ENCODE results near the gene AIG1. TPM values are rescaled to one million over a fixed set of nuclear protein-coding genes. Genes with fewer than 3 reads are reported as not detected.
A peak's percentile ranks its signal among the peaks of the same experiment; 100 is the strongest.

AIG1 gene
- total and polyA plus RNA-seq, 2 experiments from 2014 or later = 92.8 to 102 TPM

DNA sequence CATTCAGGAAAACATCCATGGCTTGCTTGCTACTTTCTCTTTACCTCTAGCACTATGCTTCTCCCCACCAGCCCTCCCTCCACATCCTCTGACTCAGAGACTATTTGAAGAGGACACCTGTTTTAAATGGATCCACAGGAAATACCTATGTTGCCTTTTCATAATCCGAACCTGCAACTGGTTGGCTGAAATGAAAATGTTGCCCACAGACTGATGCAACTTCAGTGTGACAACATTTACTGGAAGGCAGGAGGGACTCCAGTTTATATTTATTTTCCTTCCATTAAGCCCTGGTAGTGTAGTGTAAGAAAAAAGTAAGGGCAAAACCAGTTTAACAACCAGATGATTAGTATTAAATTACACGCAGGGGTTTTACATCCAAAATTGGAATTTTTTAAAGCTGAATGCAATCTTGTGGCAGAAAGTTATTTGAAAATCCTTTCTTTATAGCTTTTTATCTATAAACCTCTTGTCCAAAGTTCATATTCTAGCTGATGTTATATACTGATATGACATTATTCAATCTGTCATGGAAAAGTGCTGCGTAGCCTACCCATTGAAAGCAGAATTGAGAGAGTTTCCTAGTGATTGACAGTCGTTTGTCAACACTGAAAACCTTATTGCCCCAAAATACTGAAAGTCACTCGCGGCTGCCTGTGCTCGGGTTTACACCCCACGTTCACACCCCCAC lies 881 bp upstream of the AIG1 start:
- H3K4me3 ChIP-seq = peak overlapping the region; percentile 82
- H3K4me1 ChIP-seq (ENCODE audit: insufficient read depth) = peaks cover 25% of the 10 kb centered on the region
- peaks cover 16% of the 10 kb centered on the region for H3K79me2 ChIP-seq
- H3K27me3 ChIP-seq = no peaks in the 10 kb centered on the region
- no peaks in the 10 kb centered on the region for H3K36me3 ChIP-seq (replicated peaks; ENCODE audit: insufficient read depth, low read depth)
- peak overlapping the region; percentile 86 for H2AFZ ChIP-seq
- no peaks in the 10 kb centered on the region for H3K9me2 ChIP-seq (replicated peaks; ENCODE audit: insufficient read depth)
- TF ChIP-seq, protein P1, sequence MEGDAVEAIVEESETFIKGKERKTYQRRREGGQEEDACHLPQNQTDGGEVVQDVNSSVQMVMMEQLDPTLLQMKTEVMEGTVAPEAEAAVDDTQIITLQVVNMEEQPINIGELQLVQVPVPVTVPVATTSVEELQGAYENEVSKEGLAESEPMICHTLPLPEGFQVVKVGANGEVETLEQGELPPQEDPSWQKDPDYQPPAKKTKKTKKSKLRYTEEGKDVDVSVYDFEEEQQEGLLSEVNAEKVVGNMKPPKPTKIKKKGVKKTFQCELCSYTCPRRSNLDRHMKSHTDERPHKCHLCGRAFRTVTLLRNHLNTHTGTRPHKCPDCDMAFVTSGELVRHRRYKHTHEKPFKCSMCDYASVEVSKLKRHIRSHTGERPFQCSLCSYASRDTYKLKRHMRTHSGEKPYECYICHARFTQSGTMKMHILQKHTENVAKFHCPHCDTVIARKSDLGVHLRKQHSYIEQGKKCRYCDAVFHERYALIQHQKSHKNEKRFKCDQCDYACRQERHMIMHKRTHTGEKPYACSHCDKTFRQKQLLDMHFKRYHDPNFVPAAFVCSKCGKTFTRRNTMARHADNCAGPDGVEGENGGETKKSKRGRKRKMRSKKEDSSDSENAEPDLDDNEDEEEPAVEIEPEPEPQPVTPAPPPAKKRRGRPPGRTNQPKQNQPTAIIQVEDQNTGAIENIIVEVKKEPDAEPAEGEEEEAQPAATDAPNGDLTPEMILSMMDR (IDR thresholded peaks at IDR 0.05; ENCODE audit: poor library complexity) = no peak
- no peak for TF ChIP-seq EZH2 (IDR thresholded peaks at IDR 0.05; ENCODE audit: borderline replicate concordance)
- TF ChIP-seq EZH2phosphoT487 (IDR thresholded peaks at IDR 0.05; ENCODE audit: low read depth, severe bottlenecking, unreplicated experiment) = no peak
- no peaks in the 10 kb centered on the region for H3K9me3 ChIP-seq (ENCODE audit: low read depth)
- H4K20me1 ChIP-seq (ENCODE audit: insufficient read depth, poor library complexity, severe bottlenecking) = no peaks in the 10 kb centered on the region
- peak overlapping the region; percentile 99 for H3K27ac ChIP-seq
- peak overlapping the region; percentile 68 for H3K4me2 ChIP-seq
- DNase-seq (ENCODE audit: low spot score) = peak; percentile 72
- 6% methylated on average over 8 of the region's 8 CpGs for WGBS (ENCODE audit: low lambda C conversion rate, missing lambda C conversion rate)

DNA sequence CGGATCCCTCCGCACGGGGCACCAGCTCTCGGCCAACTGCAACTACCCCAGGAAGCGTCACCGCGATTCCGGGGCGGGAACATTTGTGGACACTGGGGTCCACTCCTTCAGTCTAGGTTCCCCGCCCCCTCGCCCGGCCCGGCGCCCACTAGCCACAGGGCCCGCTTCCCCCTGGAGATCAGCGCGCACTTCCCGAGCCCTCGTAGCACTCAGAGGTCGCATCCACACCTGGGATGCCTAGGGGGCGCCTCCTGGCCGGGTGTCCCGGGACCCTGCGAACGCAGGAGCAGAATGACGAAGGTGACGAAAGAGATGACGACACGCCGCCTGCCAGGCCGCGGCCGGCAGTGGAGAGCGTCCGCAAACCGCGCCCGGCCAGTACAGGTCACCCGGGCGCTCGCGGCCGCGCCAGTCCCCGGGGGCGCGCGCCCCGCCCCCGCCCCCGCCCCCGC lies 309 bp upstream of the AIG1 start:
- Histone ChIP-seq H4K20me1 (ENCODE audit: insufficient read depth, poor library complexity, severe bottlenecking) (no peaks in the 10 kb centered on the region), H3K4me1 (ENCODE audit: insufficient read depth) (peaks cover 30% of the 10 kb centered on the region), H3K9me3 (ENCODE audit: low read depth) (no peaks in the 10 kb centered on the region), H2AFZ (peak overlapping the region; percentile 86), H3K27ac (peak overlapping the region; percentile 99), H3K36me3 (replicated peaks; ENCODE audit: insufficient read depth, low read depth) (no peaks in the 10 kb centered on the region), H3K27me3 (no peaks in the 10 kb centered on the region), H3K9me2 (replicated peaks; ENCODE audit: insufficient read depth) (no peaks in the 10 kb centered on the region), H3K4me3 (peak overlapping the region; percentile 82), H3K79me2 (peaks cover 16% of the 10 kb centered on the region), H3K4me2 (peak overlapping the region; percentile 68)
- WGBS (ENCODE audit: low lambda C conversion rate, missing lambda C conversion rate) = 0% methylated on average over 33 of the region's 52 CpGs
- TF ChIP-seq, protein P1 (IDR thresholded peaks at IDR 0.05; ENCODE audit: poor library complexity) = peak; percentile 35
- no peak for TF ChIP-seq EZH2 (IDR thresholded peaks at IDR 0.05; ENCODE audit: borderline replicate concordance)
- TF ChIP-seq EZH2phosphoT487 (IDR thresholded peaks at IDR 0.05; ENCODE audit: low read depth, severe bottlenecking, unreplicated experiment) = no peak
- peak; percentile 94 for DNase-seq (ENCODE audit: low spot score)

DNA sequence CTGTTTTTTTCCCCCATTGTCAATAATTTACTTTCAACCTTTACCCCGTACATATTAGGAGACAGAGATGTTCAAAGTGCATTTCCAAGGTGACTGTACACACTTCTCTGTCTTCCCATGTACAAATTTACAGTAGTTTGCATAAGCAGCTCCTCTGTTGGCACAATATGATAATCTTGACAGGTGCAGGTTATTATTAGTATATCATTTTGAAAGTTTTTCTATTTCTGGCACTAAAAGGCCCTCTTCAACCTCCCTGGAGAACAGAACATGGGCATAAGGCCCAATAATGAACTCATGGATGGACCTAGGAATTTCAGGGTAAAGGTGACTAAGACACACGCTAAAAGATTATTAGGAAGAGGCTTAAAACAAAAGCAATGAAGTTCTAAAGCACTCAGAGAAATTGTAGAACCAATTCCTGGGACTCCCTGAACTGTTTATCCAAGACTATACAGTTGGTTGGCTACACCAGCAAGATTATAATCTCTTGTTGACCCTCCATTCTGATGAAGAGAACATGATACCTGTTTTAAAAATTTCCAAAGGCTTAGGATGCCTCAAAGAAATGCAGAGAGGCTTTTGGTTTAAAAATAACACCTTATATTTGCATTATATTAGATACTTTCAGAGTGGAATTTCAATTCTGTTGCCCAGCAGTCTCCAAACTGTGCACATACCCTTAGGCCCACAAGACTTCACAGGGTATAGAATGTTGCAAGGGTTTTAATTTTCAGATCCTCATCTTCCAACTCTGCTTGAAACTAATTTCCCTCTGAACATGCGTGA lies 1.1 kb downstream of the AIG1 start:
- peaks cover 28% of the 10 kb centered on the region for H3K79me2 ChIP-seq
- 47% methylated on average over 3 of the region's 3 CpGs for WGBS (ENCODE audit: low lambda C conversion rate, missing lambda C conversion rate)

More for the DNA sequence above, 1.1 kb downstream of the AIG1 start:
- no peak for TF ChIP-seq EZH2 (IDR thresholded peaks at IDR 0.05; ENCODE audit: borderline replicate concordance)
- TF ChIP-seq, protein P1 (IDR thresholded peaks at IDR 0.05; ENCODE audit: poor library complexity) = no peak
- TF ChIP-seq EZH2phosphoT487 (IDR thresholded peaks at IDR 0.05; ENCODE audit: low read depth, severe bottlenecking, unreplicated experiment) = no peak
- peaks cover 30% of the 10 kb centered on the region for H3K4me1 ChIP-seq (ENCODE audit: insufficient read depth)
- H3K9me3 ChIP-seq (ENCODE audit: low read depth) = no peaks in the 10 kb centered on the region
- H4K20me1 ChIP-seq (ENCODE audit: insufficient read depth, poor library complexity, severe bottlenecking) = no peaks in the 10 kb centered on the region
- DNase-seq (ENCODE audit: low spot score) = peak; percentile 19
- no peak overlapping the region for H2AFZ ChIP-seq
- peak overlapping the region; percentile 83 for H3K4me2 ChIP-seq
- no peaks in the 10 kb centered on the region for H3K27me3 ChIP-seq
- peak overlapping the region; percentile 97 for H3K27ac ChIP-seq
- peak overlapping the region; percentile 85 for H3K4me3 ChIP-seq
- no peaks in the 10 kb centered on the region for H3K9me2 ChIP-seq (replicated peaks; ENCODE audit: insufficient read depth)
- no peaks in the 10 kb centered on the region for H3K36me3 ChIP-seq (replicated peaks; ENCODE audit: insufficient read depth, low read depth)

Measured in hepatocyte (in vitro differentiated cells).